COLO668 (cell line): ENCODE results near the gene ADGRD2.
A peak's percentile ranks its signal among the peaks of the same experiment; 100 is the strongest.

Experiments used
- DNase-seq: peaks from one replicate; lab custom pipeline; 2025; ENCODE audit not compliant: unreplicated experiment; lab: John Stamatoyannopoulos, UW

Gene ADGRD2

DNA sequence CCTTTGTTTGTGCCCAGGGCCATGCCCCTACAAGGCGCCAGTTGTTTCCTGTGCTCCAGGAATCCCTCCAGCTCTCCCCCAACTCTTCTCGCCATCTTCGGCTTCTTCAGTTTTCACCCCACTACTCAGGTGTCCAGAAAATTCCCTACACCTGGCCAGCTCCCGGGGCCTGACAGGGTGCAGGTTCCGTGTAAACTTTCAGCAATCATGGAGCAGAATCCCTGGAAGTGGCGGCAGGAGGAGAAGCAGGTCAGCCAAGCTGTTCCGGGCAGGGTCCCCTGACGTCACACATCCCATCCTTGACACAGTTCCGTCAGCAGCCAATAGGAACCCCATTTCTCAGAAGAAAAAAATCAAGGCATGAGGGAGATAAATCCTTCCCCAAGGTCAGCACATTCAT is 12.2 kb upstream of the ADGRD2 start:
- DNase-seq: no peak

DNA sequence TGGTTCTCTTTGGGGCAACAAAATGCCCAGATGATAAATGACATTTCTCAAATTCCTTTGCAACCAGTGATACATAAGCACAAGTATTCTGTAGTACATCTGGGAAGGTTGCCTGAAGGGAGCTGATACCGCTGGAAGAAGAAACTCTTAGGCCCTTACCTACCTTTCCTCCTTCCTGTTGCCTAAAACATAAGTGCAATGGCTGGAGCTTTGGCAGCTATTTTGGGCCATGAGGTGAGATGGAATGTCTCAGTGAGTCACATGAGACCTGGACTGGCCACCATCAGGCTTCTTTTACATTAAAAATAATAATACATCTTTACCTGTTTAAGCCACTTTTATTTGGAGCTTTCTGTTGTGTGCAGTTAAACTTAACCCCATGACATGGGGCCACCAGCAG is 11.2 kb upstream of the ADGRD2 start:
- DNase-seq: no peak

DNA sequence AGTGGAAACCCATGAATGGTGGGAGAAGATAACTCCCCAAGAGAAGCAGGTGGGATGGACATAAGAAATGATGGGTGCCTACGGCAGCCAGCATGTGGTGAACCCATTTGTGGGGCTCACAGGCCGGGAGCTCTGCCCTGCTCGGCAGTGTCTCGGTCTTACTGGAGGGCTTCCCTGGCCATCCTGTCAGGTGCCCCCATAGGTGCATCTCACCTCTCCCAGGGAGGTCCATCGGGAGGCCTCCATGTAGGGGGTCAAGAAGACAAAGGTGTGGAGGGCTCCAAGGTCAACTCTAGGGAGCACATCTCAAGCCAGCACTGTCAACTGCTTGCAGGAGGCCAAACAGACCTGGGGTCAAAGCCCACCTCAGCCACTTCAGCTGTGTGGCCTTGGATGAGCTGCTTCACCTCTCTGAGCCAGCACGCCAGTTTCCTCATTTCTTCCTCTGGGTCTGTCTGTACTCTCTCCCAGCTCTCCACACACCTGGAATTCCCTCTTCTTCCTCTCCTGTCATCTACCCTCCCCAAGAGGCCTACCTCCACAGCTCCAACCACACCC is 10.5 kb upstream of the ADGRD2 start:
- DNase-seq: no peak

DNA sequence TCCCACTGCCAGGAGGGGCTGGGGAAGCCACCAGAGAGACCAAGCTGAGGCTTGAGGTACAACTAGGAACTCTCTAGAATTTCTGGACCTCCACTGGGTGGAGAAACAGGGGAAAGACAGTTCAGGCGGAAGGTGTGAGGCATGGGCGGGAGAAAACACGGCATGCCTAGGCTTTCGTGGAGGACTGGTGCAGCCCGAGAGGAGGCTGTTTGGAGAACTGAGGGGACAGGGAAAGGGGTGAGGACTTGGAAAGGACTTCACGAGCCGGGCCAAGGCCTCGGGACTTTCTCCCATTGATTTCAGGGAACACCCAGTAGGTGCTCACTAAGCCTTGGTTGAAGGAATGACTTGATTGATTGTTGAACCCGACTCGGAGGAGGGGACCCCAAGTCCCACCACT is 9.5 kb upstream of the ADGRD2 start:
- no peak for DNase-seq

DNA sequence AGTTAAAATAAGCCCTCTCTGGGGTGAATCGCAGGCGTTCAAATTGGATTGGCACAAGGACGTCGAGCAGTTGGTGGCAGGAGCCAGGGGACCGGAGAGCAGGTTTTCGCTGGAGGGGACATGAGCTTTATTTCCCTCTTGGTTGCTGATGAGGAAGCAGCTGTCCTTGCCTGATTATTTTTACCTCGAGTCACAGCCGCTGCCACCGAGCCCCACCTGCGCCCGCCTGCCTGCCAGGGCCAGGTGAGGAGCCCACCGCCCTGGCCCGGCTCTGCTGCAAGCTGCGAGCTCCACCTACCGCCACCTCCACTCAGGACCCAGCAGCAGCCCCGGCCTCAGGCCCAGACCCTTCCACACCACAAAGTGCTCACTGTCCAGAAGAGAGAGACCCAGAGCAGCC is 9.0 kb upstream of the ADGRD2 start:
- DNase-seq: no peak

DNA sequence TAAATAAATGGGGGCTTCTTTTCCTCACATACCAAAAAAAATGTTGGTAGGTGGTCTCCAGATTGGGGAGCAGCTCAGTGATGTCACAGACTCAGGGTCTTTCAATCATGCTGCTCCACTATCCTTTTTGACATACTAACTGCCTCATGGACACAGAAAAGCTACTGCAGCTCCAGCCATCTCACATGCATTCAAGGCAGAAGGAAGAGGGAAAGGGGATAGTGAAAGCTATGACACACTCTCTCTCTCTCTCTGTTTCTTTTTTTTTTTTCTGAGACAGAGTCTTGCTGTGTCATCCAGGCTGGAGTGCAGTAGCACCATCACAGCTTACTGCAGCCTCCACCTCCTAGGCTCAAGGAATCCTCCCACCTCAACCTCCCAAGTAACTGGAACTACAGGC is 7.9 kb upstream of the ADGRD2 start:
- no peak for DNase-seq

DNA sequence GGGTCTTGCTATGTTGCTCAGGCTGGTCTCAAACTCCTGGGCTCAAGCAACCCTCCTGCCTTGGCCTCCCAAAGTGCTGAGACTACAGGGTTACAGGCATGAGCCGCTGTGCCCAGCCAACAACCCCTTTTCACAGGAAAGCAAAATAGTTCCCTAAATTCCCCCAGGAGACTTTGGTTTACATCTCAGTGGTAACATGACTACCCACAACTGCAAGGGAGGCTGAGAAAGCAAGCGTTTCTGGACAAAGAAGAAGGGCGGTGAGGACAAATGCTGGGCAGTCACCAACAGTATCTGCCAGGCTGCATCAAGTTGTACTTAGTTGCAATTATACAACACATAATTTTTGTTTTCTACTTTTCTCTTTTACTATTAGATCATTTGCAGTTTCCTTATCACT is 7.4 kb upstream of the ADGRD2 start:
- no peak for DNase-seq

DNA sequence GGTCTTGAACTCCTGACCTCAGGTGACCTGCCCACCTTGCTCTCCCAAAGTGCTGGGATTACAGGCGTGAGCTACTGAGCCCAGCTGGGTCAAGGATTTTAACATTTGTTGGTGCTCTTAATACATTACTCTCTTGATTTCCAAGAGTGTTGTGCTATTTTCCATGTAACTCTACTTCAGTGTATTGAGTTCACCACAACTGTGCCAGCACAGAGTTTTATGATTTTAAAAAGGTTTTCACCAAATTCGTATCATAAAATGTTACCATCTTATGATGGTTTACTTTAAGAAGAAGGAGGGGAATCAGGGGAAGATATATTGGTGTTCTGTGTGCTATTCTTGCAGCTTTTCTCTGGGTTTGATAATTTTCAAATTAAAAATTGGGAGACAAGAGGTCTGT is 6.6 kb upstream of the ADGRD2 start:
- DNase-seq: no peak

DNA sequence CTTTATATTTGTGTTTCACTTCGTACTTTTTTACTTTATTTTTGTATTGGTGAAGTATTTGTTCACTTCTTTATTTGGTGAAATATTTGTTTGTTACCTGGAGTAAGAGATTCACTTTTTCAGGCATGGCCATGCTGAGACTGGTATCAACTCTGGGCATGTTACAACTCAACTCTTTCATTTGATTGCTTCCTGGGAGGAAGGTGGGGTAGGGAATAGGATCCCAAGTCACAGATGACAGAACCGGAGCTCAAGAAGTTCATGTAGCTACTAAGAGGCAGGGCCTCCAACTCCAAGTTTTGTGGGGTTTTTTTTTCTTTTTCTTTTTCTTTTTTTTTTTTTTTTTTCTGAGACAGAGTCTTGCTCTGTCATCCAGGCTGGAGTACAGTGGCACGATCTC is 6.1 kb upstream of the ADGRD2 start:
- no peak for DNase-seq

DNA sequence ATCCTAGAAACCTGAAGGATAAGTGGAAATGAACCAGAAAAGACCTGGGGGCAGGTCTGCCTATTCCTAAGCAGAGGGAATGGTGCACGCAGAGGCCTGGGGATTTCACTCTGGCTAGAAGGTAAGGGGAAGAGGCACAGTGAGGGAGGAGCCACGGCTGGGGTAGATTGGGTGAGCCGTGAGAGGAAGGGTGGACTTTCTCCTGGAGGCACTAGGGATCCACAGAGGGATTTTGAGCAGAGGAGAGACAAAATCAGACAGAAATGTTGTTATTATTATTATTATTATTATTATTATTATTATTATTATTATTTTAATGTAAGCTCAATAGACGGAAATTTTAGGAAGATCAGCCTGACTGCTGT is 3.0 kb upstream of the ADGRD2 start:
- DNase-seq: no peak

DNA sequence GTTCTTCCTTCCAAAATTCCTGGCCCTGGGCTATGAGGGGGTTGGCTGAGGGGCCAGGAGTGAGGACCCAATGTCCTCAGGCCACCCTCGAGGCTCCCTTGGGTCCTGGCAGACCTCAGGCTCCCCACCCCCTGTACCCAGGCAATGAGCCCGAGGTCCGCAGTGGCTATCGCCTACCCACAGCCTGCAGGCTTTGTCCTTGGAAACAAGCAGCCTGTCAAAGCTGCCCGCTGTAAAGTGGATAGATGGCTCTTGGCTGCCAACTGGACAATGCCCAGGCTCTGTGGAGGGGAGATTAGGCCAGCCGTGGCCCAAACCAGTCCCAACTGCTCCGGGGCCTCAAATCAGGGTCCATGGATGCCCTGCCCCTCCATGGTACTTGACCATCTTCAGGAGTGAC is 2.2 kb upstream of the ADGRD2 start:
- no peak for DNase-seq

DNA sequence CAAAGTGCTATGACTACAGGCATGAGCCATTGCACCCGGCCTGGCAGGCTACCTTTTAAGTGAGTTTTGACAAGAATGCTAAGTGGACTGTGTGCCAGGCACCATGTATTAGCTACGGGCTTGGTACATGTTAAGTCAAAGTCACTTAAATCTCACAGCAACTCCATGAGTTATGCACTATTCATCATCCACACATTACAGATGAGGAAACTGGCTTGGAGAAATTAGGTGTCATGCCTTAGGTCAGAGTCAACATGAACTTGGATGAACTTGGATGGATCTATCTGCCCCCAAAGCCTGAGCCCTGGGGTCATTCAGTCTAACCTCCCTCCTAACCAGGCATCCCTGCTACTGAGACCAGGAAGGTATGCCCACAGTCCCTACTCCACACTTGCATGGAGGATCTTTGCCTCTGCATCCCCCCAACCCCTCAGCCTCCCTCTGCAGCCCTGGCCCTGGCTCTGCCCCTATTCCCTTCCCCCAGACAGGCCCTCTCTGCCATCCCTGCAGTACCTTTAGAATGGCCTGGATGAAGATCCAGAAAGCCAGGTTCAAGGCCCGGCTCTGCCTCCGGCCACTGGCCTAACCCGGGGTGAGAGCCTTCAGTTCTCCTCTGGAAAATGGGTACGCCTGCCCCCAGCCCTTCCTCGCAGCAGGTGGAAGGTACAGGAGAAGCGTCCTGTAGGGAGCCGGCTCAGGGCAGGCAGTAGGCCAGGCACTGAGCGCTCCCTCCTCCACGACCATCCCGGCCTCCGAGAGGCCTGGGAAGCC is 685 bp upstream of the ADGRD2 start:
- no peak for DNase-seq

DNA sequence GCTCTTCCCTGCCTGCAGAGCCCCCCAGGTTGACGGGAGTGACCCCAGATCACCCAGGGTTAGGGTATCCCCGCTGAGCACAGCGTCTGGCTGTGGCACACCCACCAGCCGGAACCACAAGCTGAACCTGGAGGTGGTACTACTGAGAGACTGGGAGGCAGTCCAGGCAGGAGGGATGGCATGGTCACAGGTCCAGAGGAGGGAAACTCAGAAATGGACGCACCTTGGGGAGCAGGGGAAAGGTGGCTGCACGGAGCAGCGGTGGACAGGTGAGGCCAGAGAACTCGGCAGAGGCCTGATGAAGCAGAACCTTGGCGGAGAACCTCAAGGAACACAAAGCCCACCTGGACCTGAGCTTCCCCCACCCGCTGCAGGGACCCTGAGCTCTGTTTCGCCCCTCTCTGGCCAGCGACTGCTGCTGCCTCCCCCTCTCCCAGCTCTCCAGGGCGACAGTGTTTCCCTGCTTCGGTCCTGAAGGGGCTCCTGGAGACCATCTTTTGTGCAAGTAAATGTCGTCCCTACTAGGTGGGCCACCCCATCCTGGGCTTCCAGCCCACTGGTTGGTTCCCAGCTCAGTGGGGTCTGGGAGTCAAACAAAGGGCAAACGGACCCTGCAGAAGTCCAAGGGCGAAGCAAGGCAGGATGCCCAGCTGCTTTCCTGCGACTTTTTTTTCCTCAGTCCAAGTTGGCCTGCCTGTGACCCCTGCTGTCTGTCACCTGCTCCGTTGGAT is 845 bp downstream of the ADGRD2 start:
- no peak for DNase-seq

DNA sequence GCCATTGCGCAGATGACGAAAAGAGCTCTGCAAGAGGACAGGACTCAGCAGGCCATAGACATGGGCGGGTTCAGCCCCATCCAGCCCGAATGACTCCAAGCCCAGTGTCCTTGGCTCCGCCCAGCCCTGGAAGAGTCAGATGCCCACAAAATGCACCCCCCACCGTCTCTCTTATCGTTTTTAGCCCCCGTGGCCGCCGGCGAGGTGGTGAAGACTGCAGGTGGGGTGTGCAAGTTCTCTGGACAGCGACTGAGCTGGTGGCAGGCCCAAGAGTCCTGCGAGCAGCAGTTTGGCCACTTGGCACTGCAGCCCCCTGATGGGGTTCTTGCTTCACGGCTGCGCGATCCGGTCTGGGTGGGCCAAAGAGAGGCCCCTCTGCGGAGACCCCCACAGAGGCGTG is 2.1 kb downstream of the ADGRD2 start:
- no peak for DNase-seq

DNA sequence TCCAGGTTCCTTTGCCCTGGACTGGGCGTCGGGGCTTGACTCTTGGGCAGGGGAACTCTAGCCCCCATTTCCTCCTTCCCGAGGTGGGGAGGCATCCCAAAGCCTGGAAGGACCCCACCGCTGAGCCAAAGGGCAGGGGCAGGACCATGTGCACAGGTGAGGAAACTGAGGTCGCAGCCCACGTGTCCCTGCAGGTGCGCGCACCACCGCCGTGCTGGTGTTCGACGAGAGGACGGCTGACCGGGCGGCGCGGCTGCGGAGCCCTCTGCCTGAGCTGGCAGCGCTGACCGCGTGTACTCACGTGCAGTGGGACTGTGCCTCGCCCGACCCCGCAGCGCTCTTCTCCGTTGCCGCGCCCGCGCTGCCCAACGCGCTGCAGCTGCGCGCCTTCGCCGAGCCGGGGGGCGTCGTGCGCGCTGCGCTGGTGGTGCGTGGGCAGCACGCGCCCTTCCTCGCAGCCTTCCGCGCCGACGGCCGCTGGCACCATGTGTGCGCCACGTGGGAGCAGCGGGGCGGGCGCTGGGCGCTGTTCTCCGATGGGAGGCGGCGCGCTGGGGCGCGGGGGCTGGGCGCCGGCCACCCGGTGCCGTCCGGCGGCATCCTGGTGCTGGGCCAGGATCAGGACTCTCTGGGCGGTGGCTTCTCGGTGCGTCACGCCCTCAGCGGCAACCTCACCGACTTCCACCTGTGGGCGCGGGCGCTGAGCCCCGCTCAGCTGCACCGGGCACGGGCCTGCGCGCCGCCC is 2.8 kb downstream of the ADGRD2 start:
- no peak for DNase-seq

DNA sequence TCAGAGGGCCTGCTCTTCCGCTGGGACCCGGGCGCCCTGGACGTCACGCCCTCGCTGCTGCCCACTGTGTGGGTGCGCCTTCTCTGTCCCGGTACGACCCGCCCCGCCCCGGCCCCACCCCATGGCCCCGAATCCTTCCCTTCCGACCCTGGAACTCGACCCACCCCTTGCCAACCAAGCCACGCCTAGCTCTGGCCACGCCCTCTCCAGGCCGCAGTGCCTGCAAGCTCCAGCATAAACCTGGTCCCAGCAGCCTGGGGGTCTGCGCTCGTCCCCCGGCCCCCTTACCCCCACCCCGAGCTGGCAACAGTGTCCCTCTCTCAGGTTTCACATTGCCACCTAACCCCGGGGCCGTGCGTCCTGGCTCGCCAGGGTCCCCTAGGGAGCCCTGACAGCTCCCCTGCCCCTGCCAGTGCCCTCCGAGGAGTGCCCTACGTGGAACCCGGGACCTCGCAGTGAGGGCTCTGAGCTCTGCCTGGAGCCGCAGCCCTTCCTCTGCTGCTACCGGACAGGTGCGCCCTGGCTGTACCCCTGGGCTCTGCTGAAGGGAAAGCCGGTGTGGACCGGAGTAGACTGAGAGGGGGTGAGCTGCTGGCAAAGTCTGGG is 3.4 kb downstream of the ADGRD2 start:
- no peak for DNase-seq

DNA sequence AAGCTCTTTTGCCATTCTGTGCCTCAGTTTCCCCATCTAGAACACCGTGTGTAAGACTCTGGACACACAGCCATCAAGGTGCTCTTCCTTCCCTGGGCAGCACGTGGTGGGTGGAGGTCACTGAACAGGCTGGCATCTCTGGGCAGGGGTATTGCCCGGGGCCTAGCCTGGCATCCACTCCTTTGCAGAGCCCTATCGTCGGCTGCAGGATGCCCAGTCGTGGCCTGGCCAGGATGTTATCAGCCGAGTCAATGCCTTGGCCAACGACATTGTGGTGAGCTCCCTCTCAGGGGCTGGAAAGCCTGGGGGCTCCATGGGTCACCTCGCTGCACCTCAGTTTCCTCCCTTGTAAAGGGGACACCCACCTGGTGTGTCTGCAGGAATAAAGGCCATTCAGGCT is 4.0 kb downstream of the ADGRD2 start:
- no peak for DNase-seq

DNA sequence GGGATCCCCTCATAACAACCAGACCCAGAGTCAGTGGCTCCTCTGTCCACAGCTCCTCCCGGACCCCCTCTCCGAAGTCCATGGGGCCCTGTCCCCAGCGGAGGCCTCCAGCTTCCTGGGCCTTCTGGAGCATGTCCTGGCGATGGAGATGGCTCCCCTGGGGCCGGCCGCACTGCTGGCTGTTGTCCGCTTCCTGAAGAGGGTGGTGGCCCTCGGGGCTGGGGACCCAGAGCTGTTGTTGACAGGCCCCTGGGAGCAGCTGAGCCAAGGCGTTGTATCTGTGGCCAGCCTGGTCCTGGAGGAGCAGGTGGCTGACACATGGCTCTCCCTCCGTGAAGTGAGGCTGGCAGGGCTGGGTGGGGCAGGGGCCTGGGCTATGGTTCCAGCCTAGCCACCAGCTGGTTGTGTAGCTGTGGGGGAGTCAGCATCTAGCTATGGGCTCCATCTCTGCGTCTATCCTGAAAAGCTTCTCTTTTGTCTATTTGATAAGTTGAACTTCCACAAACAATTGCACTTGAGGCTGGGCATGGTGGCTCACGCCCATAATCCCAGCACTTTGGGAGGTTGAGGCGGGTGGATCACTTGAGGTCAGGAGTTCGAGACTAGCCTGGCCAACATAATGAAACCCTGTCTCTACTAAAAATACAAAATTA is 4.7 kb downstream of the ADGRD2 start:
- peak; percentile 50 for DNase-seq

DNA sequence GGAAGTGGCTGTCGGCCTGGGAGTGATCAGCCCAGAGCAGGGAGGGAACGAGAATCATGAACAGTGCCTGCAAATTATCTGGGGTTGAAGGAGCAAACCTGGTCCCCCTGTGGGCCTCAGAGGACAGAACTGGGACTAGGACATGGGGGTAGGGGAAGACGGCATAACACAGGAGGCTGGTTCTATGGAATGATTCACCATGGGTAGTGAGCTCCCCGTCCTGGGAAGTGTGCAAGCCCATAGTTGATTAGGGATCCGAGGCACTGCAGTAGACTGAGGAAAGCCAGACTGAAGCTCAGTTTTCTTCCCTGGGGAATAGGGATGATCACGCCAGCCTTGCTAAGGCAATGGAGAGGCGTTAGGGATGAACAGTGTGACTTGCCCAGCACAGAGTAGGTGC is 5.6 kb downstream of the ADGRD2 start:
- DNase-seq: no peak

DNA sequence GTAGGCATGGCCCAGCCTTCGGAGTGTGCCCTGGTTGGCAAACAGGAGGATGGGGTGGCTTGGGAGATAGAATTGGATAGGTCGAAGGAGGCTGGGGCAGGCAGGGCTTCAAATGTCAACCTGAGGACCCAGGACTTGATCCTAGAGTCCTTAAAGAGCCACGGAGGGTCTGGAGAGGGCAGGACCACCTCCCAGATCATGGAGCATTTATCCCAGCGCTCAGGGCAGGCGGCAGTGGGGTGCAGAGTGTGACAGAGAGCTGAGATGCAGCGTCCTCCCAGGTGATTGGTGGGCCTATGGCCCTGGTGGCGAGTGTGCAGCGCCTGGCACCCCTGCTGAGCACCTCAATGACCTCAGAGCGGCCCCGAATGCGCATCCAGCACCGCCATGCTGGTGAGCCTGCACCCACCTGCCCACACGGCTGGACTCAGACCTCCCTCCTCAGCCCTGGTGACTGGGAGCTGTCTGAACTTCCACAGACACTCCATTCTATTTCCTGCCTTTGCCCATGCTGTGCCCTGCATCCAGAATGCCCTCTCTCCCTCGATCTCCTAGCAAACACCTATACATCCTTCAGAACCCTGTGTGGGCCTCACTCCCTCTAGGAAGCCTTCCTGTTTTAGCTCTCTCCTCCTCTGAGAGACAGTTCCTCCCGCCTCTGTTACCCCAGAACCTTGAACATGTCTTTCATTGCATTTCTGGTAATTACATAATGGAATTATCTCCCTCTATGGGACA is 6.3 kb downstream of the ADGRD2 start:
- no peak for DNase-seq
